NCI-H2196 treated with DMSO at 0.1 percent for 48 hours (cell line): ENCODE results near the gene NUP98.
"Not testable (repeated sequence)": the region's sequence is repeated elsewhere in the genome, so short reads cannot be mapped to it uniquely, and the experiment has no call there.

ENCODE experiments used
- DNase-seq: peaks from one replicate; lab custom pipeline; 2025; ENCODE audit not compliant: unreplicated experiment; lab: John Stamatoyannopoulos, UW

The NUP98 gene

DNA sequence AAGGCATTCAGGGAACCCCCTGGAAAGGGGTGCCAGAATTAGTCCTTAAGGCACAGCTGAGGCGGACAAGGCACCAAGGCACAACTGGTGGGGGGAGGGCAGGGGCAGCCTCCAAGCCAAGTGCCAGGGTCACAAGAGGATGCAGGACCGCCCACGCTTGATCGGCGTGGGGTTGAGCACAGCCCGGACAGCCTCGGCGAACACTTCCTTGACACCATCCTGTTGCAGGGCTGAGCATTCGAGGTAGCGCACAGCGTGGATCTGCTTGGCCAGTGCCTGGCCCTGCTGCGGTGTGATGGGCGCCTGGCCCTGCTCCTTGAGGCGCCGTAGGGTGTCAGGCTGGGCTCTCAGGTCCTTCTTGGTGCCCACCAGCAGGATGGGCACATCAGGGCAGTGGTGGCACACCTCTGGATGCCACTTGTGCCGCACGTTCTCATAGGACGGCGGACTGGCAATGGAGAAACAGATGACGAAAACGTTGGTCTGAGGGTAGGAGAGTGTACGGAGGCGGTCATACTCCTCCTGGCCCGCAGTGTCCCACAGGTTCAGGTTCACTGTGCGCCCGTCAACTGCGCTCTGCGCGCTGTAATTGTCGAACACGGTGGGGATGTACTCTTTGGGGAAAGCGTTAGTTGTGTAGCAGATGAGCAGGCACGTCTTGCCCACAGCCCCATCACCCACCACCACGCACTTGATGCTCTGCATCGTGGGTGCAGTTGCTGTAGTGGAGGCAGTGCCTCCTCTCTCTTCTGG lies 30.3 kb upstream of the NUP98 start:
- no peak for DNase-seq

DNA sequence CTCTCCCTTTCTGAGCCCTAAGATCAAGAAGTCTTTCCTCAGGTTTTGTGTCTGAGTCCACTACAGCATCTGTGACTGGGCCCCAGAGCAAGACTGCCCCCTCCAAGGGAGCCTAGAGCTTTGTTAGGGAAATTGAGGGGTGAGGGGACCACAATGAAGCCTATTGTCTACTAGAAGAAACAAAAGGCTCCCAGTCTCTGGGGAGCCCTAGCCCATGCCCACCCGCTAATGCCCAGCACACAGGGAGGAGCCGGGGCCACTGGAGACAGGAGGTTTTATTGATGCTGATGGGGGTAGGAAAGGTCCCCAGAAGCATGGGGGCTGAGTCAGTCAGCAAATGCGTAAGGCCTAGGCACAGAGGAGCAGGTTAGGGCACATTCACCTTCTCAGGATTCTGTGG lies 29.4 kb upstream of the NUP98 start:
- DNase-seq = no peak

DNA sequence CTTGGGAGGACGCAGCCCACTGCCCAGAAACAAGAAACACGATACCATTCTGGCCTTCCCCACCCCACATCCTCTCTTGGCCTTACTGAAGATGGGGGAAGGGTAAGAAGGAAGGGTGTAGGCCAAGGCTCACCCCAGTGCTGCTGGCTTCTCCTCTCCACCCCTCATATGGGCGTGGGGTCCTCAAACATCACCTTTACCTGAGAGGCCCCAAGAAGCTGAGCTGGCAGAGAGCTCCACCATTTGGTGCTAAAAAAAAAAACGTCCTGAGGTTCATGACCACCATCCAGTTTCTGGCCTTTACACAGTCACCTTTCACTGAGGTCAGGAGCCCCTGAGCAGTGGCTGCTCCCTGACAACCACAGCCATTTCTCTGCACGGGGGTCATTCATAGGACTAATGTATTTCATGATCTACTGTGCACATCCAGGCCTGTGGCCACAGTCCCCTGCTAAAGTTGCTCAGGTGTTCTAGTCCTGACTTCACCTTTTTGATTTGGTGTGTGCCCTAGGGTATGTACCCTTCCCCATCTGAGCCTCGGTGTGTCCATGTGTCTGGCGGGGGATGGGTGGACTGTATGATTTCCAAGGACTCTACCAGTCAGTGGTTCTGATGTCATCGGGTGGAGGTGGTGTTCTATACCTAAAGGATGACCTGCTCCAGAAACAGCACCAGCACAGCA lies 28.3 kb upstream of the NUP98 start:
- no peak for DNase-seq

DNA sequence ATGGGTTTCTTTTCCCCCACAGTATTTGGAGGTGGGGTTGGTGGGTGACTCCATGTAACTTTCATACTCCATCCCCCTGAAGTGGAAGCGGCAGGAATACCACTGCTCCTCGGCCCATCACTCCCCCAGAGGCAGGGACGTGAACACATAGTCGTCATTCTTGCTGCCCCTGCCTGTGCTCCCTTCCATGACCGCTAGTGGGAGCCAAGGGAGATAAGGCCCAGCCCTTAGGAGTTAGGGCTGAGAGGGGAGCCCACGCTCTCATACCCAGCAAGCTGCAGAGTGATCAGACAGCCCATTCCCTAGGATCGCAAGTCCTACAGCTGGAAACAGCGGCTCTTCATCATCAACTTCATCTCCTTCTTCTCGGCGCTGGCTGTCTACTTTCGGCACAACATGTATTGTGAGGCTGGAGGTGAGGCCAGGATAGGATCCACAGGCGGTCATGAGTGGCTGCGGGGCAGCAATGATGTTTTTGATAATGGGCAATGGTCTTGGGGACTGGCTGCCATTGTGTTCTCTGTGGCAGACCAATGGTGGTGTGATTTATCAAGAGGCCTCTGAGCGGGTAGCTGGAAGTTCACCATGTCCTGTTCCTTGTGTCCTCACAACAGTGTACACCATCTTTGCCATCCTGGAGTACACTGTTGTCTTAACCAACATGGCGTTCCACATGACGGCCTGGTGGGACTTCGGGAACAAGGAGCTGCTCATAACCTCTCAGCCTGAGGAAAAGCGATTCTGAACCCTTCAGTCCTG lies 27.5 kb upstream of the NUP98 start:
- DNase-seq = no peak

DNA sequence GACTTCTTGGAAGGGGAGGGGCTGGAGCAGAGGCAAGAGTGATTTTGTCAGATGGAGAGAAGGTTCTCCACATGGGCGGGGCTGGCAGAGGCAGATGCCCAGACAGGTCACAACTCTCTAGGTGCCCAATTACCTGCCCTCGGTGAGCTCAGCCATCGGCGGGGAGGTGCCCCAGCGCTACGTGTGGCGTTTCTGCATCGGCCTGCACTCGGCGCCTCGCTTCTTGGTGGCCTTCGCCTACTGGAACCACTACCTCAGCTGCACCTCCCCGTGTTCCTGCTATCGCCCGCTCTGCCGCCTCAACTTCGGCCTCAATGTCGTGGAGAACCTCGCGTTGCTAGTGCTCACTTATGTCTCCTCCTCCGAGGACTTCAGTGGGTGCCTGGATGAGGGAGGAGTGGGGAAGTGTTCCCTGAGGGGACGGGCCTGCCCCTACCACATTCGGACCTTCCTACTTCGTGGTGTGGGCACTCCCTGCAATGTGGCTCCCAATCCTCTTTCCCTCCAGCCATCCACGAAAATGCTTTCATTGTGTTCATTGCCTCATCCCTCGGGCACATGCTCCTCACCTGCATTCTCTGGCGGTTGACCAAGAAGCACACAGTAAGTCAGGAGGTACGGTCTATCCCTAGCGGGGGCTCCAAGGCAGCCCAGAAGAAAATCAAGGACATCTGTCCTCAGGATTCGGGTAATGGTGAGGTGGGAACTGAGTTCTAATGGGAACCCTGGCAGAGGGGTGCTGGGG lies 26.6 kb upstream of the NUP98 start:
- DNase-seq = no peak

DNA sequence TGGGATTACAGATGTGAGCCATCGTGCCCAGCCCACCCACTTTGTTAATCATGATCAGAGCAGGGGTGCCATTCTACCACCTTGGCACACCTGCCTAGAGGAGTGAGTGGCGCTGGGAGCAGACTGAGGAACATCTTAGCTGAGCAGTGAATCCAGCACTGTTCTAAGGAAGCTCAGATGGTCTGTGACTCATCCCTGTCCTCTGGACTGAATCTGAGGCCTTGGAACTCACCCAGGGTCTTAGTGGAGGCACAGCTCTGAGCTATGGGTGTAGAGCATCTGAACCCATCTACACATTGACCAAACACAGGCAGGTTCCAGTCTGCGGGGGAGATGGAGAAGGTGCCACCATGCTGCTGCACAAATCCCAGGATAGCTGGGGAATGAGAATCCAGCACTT lies 25.9 kb upstream of the NUP98 start:
- DNase-seq = no peak

DNA sequence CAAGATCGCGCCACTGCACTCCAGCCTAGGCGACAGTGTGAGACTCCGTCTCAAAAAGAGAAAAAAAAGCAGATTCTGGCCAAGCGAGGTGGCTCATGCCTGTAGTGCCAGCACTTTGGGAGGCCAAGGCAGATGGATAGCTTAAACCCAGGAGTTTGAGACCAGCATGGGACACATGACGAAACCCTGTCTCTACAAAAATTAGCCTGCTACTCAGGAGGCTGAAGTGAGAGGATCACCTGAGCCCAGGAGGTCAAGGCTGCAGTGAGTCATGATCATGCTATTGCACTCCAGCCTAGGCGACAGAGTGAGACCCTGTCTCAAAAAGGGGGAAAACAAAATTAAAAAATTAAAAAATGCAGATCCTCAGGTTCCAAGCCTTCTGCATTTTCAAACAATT lies 25.0 kb upstream of the NUP98 start:
- DNase-seq = no peak

DNA sequence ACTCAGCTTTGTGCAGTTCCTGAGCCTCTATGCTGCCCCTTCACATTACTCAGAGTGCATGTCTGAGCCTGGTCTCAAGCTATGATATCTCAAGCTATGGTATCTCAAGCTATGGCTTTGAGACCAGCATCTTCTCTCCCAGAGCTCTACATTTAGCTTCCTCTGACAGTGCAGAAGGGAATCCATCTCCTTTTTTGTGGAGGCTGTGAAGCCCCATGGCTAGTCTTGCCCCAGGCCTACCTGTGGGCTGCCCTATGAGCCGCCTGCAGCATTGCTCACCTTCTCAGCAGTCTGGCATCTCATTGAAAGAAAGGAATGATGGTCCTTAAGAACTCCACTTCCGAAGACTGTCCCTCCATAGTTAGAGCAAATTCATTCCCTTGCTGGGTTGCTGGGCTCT lies 23.6 kb upstream of the NUP98 start:
- DNase-seq = no peak

DNA sequence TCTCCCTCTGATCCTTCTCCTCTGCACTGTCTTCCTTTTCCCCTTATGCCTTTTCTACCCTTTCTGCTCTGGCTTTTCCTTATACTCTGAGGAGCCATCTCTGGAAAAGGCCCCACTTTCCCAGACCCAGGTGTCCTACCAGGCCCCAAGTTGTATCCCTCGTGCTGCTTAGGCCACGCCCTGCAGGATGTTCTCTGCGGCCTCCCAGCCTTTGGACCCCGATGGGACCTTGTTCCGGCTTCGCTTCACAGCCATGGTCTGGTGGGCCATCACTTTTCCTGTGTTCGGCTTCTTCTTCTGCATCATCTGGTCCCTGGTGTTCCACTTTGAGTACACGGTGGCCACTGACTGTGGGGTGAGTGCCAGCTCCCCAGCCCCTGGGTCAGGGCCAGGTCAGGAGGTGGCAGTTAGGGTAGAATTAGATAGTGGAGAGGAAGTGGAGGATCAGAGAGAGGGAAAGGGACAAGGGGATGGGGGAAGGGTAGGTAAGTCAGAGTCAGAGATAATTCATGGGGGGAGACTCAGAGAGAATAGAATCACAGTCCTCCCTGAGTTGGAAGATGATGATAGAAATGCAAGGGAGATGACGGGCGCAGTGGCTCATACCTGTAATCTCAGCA lies 19.9 kb upstream of the NUP98 start:
- no peak for DNase-seq

DNA sequence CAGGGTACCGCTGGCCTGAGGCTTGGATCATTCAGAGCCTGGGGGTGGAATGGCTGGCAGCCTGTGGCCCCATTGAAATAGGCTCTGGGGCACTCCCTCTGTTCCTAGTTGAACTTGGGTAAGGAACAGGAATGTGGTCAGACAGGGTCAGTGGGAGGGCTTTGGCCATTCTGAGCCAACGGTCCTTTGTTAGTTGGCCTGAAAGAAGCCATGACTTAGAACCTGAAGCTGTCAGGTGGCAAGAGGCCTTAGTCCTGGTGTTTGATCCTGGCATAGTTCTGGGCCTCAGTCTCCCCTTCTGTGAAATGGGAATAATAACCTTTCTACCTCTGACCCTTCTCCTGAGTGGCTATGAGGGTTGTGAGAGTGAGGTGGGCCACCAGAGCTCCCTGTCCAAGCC lies 19.3 kb upstream of the NUP98 start:
- no peak for DNase-seq

DNA sequence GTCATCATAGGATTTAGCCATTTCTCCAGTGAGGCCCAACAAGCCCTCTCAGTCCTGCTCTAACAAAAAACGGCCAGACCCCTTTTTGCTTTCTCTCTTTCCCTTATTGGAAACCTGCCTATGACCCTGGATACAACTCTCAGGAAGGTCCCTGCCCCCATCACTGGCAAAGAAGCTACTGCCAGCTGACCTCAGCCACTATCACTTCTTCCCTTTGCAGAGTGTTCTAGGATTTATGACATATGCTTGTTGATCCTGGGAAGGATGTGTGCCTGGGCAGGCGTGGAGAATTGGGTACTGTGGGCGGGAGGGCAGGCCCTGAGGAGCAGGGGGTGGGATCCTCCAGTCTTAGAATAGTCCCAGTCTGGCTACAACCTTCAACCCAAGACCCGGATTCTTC lies 18.5 kb upstream of the NUP98 start:
- DNase-seq = no peak

DNA sequence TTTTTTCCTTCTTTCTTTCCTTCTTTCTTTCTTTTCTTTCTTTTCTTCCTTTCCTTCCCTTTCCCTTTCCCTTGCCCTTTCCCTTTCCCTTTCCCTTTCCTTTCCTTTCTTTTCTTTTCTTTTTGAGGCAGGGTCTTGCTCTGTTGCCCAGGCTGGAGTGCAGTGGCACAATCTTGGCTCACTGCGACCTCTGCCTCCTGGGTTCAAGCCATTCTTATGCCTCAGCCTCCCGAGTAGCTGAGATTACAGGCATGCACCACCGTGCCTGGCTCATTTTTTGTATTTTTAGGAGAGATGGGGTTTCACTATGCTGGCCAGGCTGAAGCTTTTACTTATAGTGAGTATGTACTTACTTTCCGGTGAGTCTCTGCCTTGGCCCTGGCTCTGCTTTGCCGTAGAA lies 17.5 kb upstream of the NUP98 start:
- DNase-seq = not testable (repeated sequence)

DNA sequence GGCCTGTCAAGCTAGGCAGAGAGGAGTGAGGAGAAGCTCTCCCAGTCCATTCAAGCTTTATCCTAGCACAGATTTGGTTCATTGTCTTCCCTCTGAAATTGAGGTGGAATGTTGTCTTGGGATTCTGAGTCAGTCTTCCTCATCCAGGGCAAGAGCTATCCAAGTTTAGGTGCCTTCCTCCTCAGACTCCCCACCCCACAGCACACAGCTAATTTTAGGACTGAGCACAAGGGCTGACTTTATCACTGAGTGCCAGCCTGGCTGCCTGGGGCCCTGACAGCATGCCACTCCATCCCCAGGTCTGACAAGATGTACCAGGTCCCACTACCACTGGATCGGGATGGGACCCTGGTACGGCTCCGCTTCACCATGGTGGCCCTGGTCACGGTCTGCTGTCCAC lies 13.6 kb upstream of the NUP98 start:
- DNase-seq = no peak

DNA sequence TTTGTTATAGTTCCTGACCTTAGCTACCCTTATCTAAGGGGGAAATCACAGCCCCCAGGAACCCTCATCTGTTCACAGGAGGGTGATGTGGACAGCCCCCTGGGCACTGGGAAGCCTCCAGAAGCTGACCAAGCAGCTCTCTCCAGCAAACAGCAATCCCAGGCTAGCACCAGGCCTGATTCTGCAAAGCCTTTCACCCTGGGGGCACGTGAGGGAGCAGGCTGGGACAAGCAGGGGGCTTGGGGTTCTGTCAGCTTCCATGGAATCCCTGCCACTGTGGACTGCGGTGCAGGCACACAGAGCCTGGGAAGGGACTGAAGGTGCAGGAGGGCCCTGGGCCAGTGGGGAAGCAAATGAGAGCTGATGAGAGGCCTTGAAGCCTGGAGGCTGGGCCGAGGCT lies 13.1 kb upstream of the NUP98 start:
- no peak for DNase-seq

DNA sequence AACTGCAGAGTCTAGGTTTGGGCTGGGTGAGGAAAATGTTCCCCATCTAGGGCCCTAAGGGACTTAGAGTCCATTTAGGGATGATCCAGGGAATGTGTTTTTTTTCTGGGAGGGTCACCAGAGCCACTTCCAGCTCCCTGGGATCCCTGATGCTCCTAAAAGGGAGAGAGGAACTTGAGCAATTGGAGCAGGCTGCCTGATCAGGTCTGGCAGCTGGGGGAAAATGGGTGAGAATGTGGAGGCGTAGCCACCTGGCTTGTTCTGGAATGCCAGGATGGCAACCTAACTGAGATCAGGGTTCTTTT lies 12.2 kb upstream of the NUP98 start:
- no peak for DNase-seq

DNA sequence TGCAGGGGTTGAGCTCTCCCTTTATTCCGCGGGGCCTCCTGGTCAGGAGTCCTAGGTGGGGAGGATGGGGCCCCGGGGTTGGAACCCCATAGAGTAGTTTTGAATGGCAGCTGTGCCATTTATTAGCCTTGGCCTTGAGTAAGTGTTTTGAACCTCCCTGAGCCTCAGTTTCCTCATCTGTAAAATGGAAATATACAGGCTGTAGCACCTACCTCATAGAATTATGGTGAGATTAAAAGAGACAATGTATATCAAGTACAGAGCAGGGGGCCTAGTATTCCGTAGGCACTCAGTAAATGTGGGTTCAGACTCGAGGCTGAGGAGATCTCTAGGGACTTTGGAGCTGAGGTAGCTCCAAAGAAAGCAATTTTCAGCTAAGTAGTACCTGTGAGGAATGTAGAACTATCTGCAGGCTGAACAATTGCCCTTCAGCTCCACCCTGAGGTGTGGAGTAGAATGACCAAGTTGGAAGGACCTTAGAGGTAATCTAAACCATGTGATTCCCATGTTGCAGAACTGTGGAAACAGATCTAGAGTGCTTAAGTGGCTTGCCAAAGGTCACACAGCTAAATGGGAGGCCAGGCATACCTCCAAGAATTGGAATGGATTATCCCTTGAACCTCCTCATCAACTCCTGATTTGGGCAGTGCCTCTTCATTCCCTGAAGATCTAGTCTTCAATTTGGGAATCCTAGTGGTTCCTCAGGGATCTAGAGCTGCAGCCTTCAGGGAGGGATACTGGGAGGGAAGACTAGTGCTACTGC lies 11.7 kb upstream of the NUP98 start:
- DNase-seq = peak; percentile 75

DNA sequence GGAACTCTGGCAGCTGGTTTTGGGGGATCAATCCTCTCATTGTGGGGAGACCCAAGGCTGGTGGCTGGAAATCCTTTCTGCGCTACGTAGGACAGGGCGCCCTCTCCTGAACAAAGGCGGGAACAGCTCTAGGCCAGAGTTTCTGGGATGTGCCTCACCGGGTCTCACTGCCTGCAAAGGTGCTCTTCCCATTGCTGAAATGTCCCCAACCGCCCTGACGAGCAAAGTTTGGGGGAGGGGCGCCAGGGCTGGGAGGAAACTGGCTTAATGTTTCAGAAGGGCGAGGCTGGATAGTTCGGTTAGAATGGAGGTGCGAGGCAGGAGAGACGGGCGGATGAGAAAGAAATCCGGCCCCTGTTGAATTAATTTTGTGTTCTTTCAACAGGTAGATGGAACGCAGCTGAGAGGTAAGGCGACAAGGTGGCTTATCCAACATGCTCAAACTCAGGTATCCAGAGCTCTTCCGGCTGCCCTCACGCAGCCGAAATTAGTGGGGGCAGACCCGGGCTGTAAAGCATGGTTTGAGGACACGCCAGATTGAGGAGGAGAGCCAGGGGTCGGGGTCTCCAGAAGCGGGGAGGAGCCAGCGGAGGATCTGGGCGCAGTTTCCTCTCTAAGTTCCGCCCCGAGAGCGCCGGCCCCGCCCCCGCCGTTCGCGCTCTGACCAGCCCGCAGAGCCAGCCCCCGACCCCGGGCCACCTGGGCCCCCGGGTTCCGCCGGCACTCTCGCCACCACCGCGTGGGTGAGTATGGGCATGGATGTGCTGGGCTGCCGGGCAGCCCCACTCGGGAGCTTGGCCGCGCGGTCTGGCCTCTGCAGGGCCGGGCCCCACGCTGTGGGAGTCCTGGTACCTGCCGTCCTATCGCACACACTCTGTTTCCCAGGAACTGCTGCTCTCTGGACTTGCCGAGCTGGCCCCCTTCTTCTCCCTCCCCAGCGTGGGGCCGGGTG lies 10.8 kb upstream of the NUP98 start, which contains the start of gene PGAP2:
TSS of gene PGAP2 (plus strand) at position 652 of the 952 bp plus-strand sequence. CDS start 2,700 bp downstream, outside the sequence.
- DNase-seq = peak; percentile 70

DNA sequence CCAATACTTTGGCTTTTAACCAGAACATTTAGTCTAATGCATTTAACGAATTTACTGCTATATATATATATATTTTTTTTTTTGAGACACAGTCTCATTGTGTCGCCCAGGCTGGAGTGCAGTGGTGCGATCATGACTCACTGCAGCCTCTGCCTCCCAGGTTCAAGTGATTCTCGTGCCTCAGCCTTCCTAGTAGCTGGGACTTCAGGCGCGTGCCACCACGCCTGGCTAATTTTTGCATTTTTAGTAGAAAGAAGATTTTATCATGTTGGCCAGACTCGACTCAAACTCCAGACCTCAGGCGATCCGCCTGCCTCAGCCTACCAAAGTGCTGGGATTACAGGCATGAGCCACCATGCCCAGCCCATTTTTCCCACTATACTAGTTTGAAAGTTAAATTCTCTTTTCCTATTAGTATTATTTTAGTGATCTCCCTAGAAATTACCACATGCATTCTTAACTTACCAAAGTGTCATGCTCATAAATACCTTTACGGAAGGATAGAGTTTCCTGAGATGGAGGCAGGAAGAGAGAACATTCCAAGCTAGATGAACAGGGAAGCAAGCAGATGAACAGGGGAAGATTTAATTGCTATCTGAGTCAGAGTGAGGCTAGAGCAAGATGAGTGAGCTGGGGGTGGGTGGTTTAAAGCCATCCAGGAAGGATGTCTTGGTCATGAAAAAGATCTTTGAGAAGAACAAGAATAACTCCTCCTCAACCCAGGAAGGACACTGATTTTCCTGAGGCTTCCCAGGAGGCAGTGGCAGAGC lies 6.6 kb upstream of the NUP98 start:
- DNase-seq = no peak
